HG02642 (cell line): Measurements from ENCODE around the gene LMO1.
A peak's percentile ranks its signal among the peaks of the same experiment; 100 is the strongest.

Source experiments
- ATAC-seq: cut with Tn5 transposase; IDR thresholded peaks from one replicate; pipeline ENCODE4 v1.9.1; 2021; ENCODE audit warnings: mild to moderate bottlenecking; ENCODE audit not compliant: unreplicated experiment, poor library complexity

Gene LMO1

GRCh38 chr11:8263769-8264410, at the start of gene LMO1:
Gene LMO1 (minus strand): TSS chr11:8263878. CDS start chr11:8263362, 516 bp downstream.
- ATAC-seq: peak; percentile 78

- ATAC-seq: no peak
Measured at GRCh38 chr11:8312986-8313385, 49.3 kb upstream of the LMO1 start.

- no peak for ATAC-seq
Measured at GRCh38 chr11:8311366-8311765, 47.7 kb upstream of the LMO1 start.

- no peak for ATAC-seq
Measured at GRCh38 chr11:8310743-8311298, 47.1 kb upstream of the LMO1 start.

GRCh38 chr11:8309862-8310261, 46.2 kb upstream of the LMO1 start:
- no peak for ATAC-seq

- ATAC-seq: no peak
Measured at GRCh38 chr11:8309311-8309710, 45.6 kb upstream of the LMO1 start.

GRCh38 chr11:8307601-8308000, 43.9 kb upstream of the LMO1 start:
- no peak for ATAC-seq

- ATAC-seq: no peak
Measured at GRCh38 chr11:8301622-8302021, 37.9 kb upstream of the LMO1 start.

- ATAC-seq: no peak
Measured at GRCh38 chr11:8298801-8299786, 35.4 kb upstream of the LMO1 start.

- no peak for ATAC-seq
Measured at GRCh38 chr11:8297781-8298440, 34.2 kb upstream of the LMO1 start.

- ATAC-seq: no peak
Measured at GRCh38 chr11:8296872-8297271, 33.2 kb upstream of the LMO1 start.

- no peak for ATAC-seq
Measured at GRCh38 chr11:8296038-8296649, 32.5 kb upstream of the LMO1 start.

- ATAC-seq: no peak
Measured at GRCh38 chr11:8294251-8294935, 30.7 kb upstream of the LMO1 start.

GRCh38 chr11:8293171-8293570, 29.5 kb upstream of the LMO1 start:
- no peak for ATAC-seq

- no peak for ATAC-seq
Measured at GRCh38 chr11:8292351-8292750, 28.7 kb upstream of the LMO1 start.

GRCh38 chr11:8291421-8292350, 28.0 kb upstream of the LMO1 start:
- ATAC-seq: no peak

GRCh38 chr11:8290081-8290810, 26.6 kb upstream of the LMO1 start:
- no peak for ATAC-seq

GRCh38 chr11:8289492-8289918, 25.8 kb upstream of the LMO1 start:
- ATAC-seq: no peak
